Calu3 (cell line): ENCODE results near the gene ADGRL3. TPM values are rescaled to one million over a fixed set of nuclear protein-coding genes. Genes with fewer than 3 reads are reported as not detected.

ENCODE experiments used
- BruUV-seq: library from RNA; stranded (reverse); fragments of 400-500 nt; replicated peaks from 2 replicates; lab custom pipeline; 2021; lab: Mats Ljungman, UMichigan
- CTCF ChIA-PET: fragments of 300-600 bp; sonication (Branson Sonifier 250); formaldehyde crosslinking; loops from one replicate; lab custom pipeline; 2022; ENCODE audit warnings: antibody characterized with exemption; lab: Charles Lee
- DNase-seq: peaks from one replicate; pipeline ENCODE4 v3.0.0; 2022
- H3K27ac Mint-ChIP-seq: one replicate; pipeline ENCODE4 v1.8.0; 2022; ENCODE audit warnings: mixed read lengths; ENCODE audit not compliant: unreplicated experiment
- H3K27me3 Mint-ChIP-seq: one replicate; pipeline ENCODE4 v1.8.0; 2022; ENCODE audit warnings: mixed read lengths; ENCODE audit not compliant: unreplicated experiment
- H3K36me3 Mint-ChIP-seq: one replicate; pipeline ENCODE4 v1.8.0; 2022; ENCODE audit warnings: mild to moderate bottlenecking, moderate library complexity, mixed read lengths; ENCODE audit not compliant: insufficient read depth, unreplicated experiment
- H3K4me1 Mint-ChIP-seq: one replicate; pipeline ENCODE4 v1.8.0; 2022; ENCODE audit warnings: mild to moderate bottlenecking, low read depth, mixed read lengths; ENCODE audit not compliant: unreplicated experiment
- H3K4me3 Mint-ChIP-seq: one replicate; pipeline ENCODE4 v1.8.0; 2022; ENCODE audit warnings: mild to moderate bottlenecking, low read depth, moderate library complexity, mixed read lengths; ENCODE audit not compliant: unreplicated experiment
- H3K9me3 Mint-ChIP-seq: one replicate; pipeline ENCODE4 v1.8.0; 2022; ENCODE audit warnings: low read depth, mixed read lengths; ENCODE audit not compliant: unreplicated experiment
- CTCF ChIP-seq: fragments of 200-600 bp; IDR thresholded peaks from one replicate; pipeline ENCODE4 v1.8.0; 2022; ENCODE audit warnings: antibody characterized with exemption; ENCODE audit not compliant: unreplicated experiment
- intact Hi-C: fragments of 100-400 bp; cut with micrococcal nuclease; formaldehyde crosslinking; loops from one replicate; pipeline ENCODE4 v1.10.0; 2022; ENCODE audit not compliant: unreplicated experiment
- total RNA-seq: library from RNA; stranded (reverse); gene quantifications from 2 replicates; pipeline ENCODE4 v1.2.3, GENCODE V29; 2022

ADGRL3 gene
- total RNA-seq, 1 experiment from 2014 or later: 0.66 TPM

GRCh38 chr4:61561028-61561427 is 360.9 kb downstream of the ADGRL3 start:
- BruUV-seq: no TSS peak
- Mint-ChIP-seq H3K27me3 (no peaks in the 10 kb centered on the region), H3K4me1 (peaks cover 9% of the 10 kb centered on the region)

GRCh38 chr4:61571761-61572559 is 371.8 kb downstream of the ADGRL3 start:
- Mint-ChIP-seq H3K27me3 (no peaks in the 10 kb centered on the region), H3K4me3 (no peak overlapping the region), H3K27ac (no peak overlapping the region), H3K4me1 (no peaks in the 10 kb centered on the region), H3K9me3 (no peaks in the 10 kb centered on the region), H3K36me3 (no peaks in the 10 kb centered on the region)
- DNase-seq: no peak
- CTCF ChIA-PET: no interaction called here
- no TSS peak for BruUV-seq
- intact Hi-C loops: no loop called here
- no peak for TF ChIP-seq CTCF

More at GRCh38 chr4:61561028-61561427, 360.9 kb downstream of the ADGRL3 start:
- DNase-seq: no peak
- TF ChIP-seq CTCF: no peak
- Mint-ChIP-seq H3K27ac (no peak overlapping the region), H3K4me3 (no peak overlapping the region), H3K9me3 (no peaks in the 10 kb centered on the region), H3K36me3 (no peaks in the 10 kb centered on the region)
- CTCF ChIA-PET: no interaction called here
- intact Hi-C loops: no loop called here

- H3K4me1 Mint-ChIP-seq: no peaks in the 10 kb centered on the region
- intact Hi-C loops: no loop called here
- no peak for DNase-seq
- H3K36me3 Mint-ChIP-seq: no peaks in the 10 kb centered on the region
- no TSS peak for BruUV-seq
- TF ChIP-seq CTCF: no peak
- no peak overlapping the region for H3K4me3 Mint-ChIP-seq
- H3K27ac Mint-ChIP-seq: no peak overlapping the region
- H3K9me3 Mint-ChIP-seq: no peaks in the 10 kb centered on the region
- no peaks in the 10 kb centered on the region for H3K27me3 Mint-ChIP-seq
- CTCF ChIA-PET: no interaction called here
Observed at GRCh38 chr4:61575796-61576195, 375.7 kb downstream of the ADGRL3 start.

- no peak for TF ChIP-seq CTCF
- intact Hi-C loops: no loop called here
- no peak for DNase-seq
- no TSS peak for BruUV-seq
- H3K9me3 Mint-ChIP-seq: no peaks in the 10 kb centered on the region
- CTCF ChIA-PET: no interaction called here
- no peaks in the 10 kb centered on the region for H3K4me1 Mint-ChIP-seq
- H3K4me3 Mint-ChIP-seq: no peak overlapping the region
- H3K27ac Mint-ChIP-seq: no peak overlapping the region
- H3K36me3 Mint-ChIP-seq: no peaks in the 10 kb centered on the region
- no peaks in the 10 kb centered on the region for H3K27me3 Mint-ChIP-seq
Observed at GRCh38 chr4:61579786-61580185, 379.7 kb downstream of the ADGRL3 start.
